Natural killer cell treated with Interleukin-12 subunit alpha and Interleukin-12 subunit beta and Interleukin-15 and Interleukin-18, amount 100 ng/mL, for 72 hours (primary cell): Measurements from ENCODE around the gene CLEC4D. TPM values are rescaled to one million over a fixed set of nuclear protein-coding genes. Genes with fewer than 3 reads are reported as not detected.
"Not testable (repeated sequence)": the region's sequence is repeated elsewhere in the genome, so short reads cannot be mapped to it uniquely, and the experiment has no call there.

Experiments used
- ATAC-seq, 2 donors: fragments of 150-1000 bp; cut with Tn5 transposase in 1 of 2; sonication (Bioruptor Pico), chemical (Tn5 transposase) in 1 of 2; 2 replicates each; pipeline ENCODE4 v1.10.0; 2021
- DNase-seq: peaks from one replicate; pipeline ENCODE4 v3.0.0; 2022; ENCODE audit warnings: low spot score
- H3K27ac Mint-ChIP-seq, 2 donors: 1 replicate in 1 of 2; 2 replicates in 1 of 2; pipeline ENCODE4 v1.8.0; 2022; ENCODE audit warnings: mixed read lengths in 2 of 2, mild to moderate bottlenecking in 1 of 2, moderate library complexity in 1 of 2
- H3K27me3 Mint-ChIP-seq, 2 donors: 1 replicate in 1 of 2; 2 replicates in 1 of 2; pipeline ENCODE4 v1.8.0; 2022; ENCODE audit warnings: mixed read lengths in 2 of 2
- H3K36me3 Mint-ChIP-seq: one replicate; pipeline ENCODE4 v1.8.0; 2022; ENCODE audit warnings: mixed read lengths
- H3K4me1 Mint-ChIP-seq, 2 donors: 1 replicate in 1 of 2; 2 replicates in 1 of 2; pipeline ENCODE4 v1.8.0; 2022; ENCODE audit warnings: low read depth in 2 of 2, mixed read lengths in 2 of 2, mild to moderate bottlenecking in 1 of 2
- H3K4me3 Mint-ChIP-seq: one replicate; pipeline ENCODE4 v1.8.0; 2022; ENCODE audit warnings: mixed read lengths
- H3K9me3 Mint-ChIP-seq: 2 replicates; pipeline ENCODE4 v1.8.0; 2022; ENCODE audit warnings: mixed read lengths
- total RNA-seq, 2 donors: library from RNA; stranded (reverse); gene quantifications; one replicate each; pipeline ENCODE4 v1.2.3, GENCODE V29; 2022

CLEC4D gene
- total RNA-seq, 2 donors from 2014 or later, result not detected

DNA sequence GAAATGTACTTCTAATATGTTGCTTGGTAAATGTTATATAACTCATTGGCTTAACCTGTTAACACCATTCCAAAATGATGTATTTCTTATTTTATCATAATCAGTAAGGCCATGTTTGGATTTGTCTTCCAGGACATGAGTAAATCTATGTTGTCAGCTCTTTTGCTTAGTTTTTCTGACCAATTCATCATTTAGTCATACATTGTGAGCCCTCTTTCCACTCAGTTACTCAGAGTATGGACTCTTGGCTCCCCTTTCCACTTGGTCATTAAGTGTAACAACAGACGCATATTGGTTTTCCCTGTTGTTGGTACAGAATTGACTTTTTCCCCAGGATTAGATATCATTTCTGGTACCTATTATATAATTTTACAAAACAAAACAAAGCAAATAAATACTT is 9.0 kb upstream of the CLEC4D start:
- Mint-ChIP-seq H3K36me3 (no peaks in the 10 kb centered on the region), H3K4me1 (peaks cover 4 to 6% of the 10 kb centered on the region in 2 donors), H3K4me3 (no peak overlapping the region), H3K27me3 (peaks cover 20 to 35% of the 10 kb centered on the region in 2 donors), H3K27ac (no peak overlapping the region), H3K9me3 (no peaks in the 10 kb centered on the region)
- DNase-seq (no peak), ATAC-seq (no peak)

GRCh38 chr12:8507596-8507995 is 5.7 kb upstream of the CLEC4D start:
- H3K4me1 Mint-ChIP-seq, result no peaks in the 10 kb centered on the region
- H3K9me3 Mint-ChIP-seq, result no peaks in the 10 kb centered on the region
- ATAC-seq, result no peak
- DNase-seq, result no peak
- no peak overlapping the region for H3K4me3 Mint-ChIP-seq
- H3K27me3 Mint-ChIP-seq, result peaks cover 21 to 41% of the 10 kb centered on the region in 2 donors
- H3K27ac Mint-ChIP-seq, result no peak overlapping the region
- no peaks in the 10 kb centered on the region for H3K36me3 Mint-ChIP-seq

- ATAC-seq, result no peak
Observed at GRCh38 chr12:8508223-8508622, 5.1 kb upstream of the CLEC4D start.

DNA sequence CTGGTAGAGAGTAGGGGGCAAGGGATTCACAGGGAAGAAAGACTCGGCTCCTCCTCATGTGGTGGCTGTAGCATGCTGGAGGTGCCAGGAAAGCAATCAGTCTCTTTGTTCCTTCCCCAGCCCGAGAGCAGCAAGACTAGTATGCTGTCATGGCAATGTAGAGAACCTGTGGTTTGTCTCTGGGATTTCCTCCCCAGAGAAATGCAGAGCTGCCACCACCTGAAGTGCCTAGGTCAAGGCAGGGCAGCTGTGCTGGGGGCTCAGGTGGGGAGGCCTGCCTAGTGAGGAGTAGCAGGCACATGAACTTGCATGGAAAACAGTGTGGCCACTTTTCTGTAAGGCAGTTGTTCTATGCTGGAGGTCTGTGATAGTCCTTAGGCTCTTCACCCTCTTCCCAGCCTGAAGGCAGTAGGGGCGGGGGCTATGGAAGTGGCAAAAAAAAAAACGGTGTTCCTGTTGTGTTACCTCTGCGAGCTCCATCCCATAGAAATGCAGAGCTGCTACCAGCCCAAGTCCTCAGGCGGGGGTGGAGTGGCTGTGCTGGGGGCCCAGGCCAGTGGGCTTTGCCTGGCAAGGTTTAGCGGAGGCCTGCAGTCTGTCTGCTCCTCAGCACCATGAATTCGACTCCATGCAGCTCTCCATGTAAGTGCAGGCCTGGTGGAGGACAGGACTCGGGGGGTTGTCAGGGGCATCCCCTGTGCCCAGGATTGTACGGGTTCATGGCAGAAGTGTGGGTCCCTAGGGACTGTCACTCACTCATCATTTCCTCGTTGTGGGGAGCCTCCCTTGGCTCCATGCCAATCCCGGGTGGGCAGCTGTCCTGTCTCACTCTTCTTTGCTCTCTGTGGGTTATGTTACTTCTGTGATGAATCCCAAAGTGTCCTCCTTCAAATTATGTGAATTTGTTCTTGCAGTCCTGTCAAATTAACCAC is 4.1 kb upstream of the CLEC4D start:
- Mint-ChIP-seq H3K4me1 (no peaks in the 10 kb centered on the region), H3K27ac (no peak overlapping the region), H3K36me3 (no peaks in the 10 kb centered on the region), H3K27me3 (peaks cover 29 to 53% of the 10 kb centered on the region in 2 donors), H3K9me3 (no peaks in the 10 kb centered on the region), H3K4me3 (no peak overlapping the region)
- ATAC-seq (peak; percentile 32 to 46), DNase-seq (no peak)

More at GRCh38 chr12:8508223-8508622, 5.1 kb upstream of the CLEC4D start:
- DNase-seq, result no peak
- H3K4me3 Mint-ChIP-seq, result no peak overlapping the region
- H3K27me3 Mint-ChIP-seq, result peaks cover 24 to 45% of the 10 kb centered on the region in 2 donors
- H3K36me3 Mint-ChIP-seq, result no peaks in the 10 kb centered on the region
- H3K4me1 Mint-ChIP-seq, result no peaks in the 10 kb centered on the region
- no peak overlapping the region for H3K27ac Mint-ChIP-seq
- H3K9me3 Mint-ChIP-seq, result no peaks in the 10 kb centered on the region

GRCh38 chr12:8517971-8518370 is 4.7 kb downstream of the CLEC4D start:
- Mint-ChIP-seq H3K4me3 (no peak overlapping the region), H3K9me3 (no peaks in the 10 kb centered on the region), H3K4me1 (no peaks in the 10 kb centered on the region), H3K36me3 (no peaks in the 10 kb centered on the region), H3K27me3 (peaks cover 24 to 39% of the 10 kb centered on the region in 2 donors), H3K27ac (no peak overlapping the region)
- no peak for DNase-seq
- no peak for ATAC-seq

DNA sequence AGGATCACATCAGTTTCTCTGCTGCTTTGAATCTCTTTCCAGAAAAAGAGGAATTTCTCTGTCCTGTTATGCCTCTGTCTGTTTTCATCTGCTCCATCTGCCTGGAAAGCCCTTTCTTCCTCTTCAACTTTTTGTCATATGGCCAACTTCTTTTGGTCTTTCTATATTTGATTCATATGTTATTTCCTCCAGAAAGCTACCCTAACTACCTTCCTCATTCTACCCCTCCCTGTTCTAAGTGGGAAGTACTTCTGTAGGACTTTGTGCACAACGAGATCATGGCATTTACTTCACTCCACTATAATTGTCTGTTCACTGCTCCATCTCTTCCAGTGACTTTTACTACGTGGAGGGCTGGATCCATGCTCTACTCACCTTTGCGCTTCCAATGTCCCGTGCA is 5.9 kb downstream of the CLEC4D start:
- DNase-seq (no peak), ATAC-seq (no peak)
- H3K4me3 Mint-ChIP-seq, result no peak overlapping the region
- H3K4me1 Mint-ChIP-seq, result no peaks in the 10 kb centered on the region
- H3K27ac Mint-ChIP-seq, result no peak overlapping the region
- peaks cover 2% of the 10 kb centered on the region for H3K36me3 Mint-ChIP-seq
- peaks cover 20 to 39% of the 10 kb centered on the region in 2 donors for H3K27me3 Mint-ChIP-seq
- H3K9me3 Mint-ChIP-seq, result no peaks in the 10 kb centered on the region

- Mint-ChIP-seq H3K27me3 (peaks cover 37 to 48% of the 10 kb centered on the region in 2 donors), H3K4me3 (no peak overlapping the region), H3K36me3 (peaks cover 10% of the 10 kb centered on the region), H3K4me1 (no peaks in the 10 kb centered on the region), H3K9me3 (peaks cover 7% of the 10 kb centered on the region), H3K27ac (no peak overlapping the region)
- DNase-seq, result no peak
- ATAC-seq, result no peak
Observed at GRCh38 chr12:8527250-8528130, 14.2 kb downstream of the CLEC4D start.

DNA sequence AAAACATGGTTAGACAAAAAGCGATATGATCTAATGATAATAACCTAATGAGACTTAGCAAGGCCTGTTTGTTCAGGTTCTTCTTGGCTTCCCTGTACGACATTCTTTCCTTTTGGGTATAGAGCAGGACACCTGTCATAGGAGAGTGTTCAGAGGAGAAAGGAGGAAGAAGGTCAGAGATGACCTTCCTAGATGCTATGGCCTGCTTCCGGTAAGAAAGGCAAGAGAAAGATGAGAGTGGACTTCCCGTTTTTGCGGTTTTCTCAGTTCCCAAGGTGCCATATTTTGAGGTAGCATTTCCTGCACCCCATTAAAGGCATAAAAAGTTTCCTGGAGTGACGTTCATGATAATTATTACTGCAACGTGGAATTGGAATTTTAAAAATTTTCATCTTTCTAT is 18.7 kb downstream of the CLEC4D start:
- Mint-ChIP-seq H3K4me3 (no peak overlapping the region), H3K27me3 (peaks cover 24 to 31% of the 10 kb centered on the region in 2 donors), H3K9me3 (no peaks in the 10 kb centered on the region), H3K36me3 (no peaks in the 10 kb centered on the region), H3K4me1 (no peaks in the 10 kb centered on the region), H3K27ac (no peak overlapping the region)
- ATAC-seq (no peak), DNase-seq (no peak)

DNA sequence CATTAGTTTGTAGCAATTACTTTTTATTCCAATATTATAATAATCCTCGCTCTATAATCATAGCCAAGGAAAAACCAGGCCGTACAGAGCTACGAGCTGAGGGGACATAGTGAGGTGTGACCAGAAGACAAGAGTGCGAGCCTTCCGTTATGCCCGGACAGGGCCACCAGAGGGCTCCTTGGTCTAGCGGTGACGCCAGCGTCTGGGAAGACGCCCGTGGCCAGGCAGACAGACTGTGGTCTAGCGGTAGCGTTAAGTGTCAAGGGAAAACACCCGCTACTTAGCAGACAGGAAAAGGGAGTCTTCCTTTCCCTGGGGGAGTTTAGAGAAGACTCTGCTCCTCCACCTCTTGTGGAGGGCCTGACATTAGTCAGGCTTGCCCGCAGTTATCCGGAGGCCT is 24.5 kb downstream of the CLEC4D start:
- not testable (repeated sequence) for H3K36me3 Mint-ChIP-seq, DNase-seq
- H3K27me3 Mint-ChIP-seq, result peaks cover 37 to 55% of the 10 kb centered on the region in 2 donors

DNA sequence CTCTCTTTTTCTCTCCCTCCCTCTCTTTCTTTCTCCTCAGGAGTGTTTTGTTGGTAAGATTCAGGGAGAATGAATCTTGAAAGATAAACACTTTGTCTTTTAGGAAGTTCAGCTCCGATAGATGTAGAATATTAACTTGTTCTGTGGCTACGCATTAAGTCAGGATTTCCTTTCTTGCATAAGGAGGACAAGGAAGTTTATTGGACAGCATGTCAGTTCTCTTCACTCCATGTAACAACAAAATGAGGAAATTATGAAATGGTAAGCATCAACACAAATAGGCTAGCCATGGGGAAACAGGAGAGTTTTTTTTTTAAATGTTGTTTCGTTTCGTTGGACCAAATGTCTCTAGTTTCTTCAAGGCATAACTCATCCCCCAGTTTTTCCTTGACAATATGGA is 27.5 kb downstream of the CLEC4D start, which contains the start of gene CLEC4E:
Gene CLEC4E, minus strand, starts transcription at position 75 of the 400 bp plus-strand sequence. CDS start 108 bp downstream, outside the sequence.
- ATAC-seq, H3K9me3 Mint-ChIP-seq, H3K4me3 Mint-ChIP-seq, H3K27ac Mint-ChIP-seq, H3K36me3 Mint-ChIP-seq, H3K4me1 Mint-ChIP-seq, DNase-seq: not testable (repeated sequence)
- peaks cover 23 to 36% of the 10 kb centered on the region in 2 donors for H3K27me3 Mint-ChIP-seq

More for the DNA sequence above, 24.5 kb downstream of the CLEC4D start:
- H3K27ac Mint-ChIP-seq, H3K9me3 Mint-ChIP-seq, ATAC-seq, H3K4me3 Mint-ChIP-seq, H3K4me1 Mint-ChIP-seq: not testable (repeated sequence)

- Mint-ChIP-seq H3K9me3 (no peaks in the 10 kb centered on the region), H3K4me3 (no peak overlapping the region), H3K27ac (no peak overlapping the region), H3K36me3 (no peaks in the 10 kb centered on the region), H3K4me1 (peaks cover 4 to 5% of the 10 kb centered on the region in 2 donors), H3K27me3 (peaks cover 25 to 40% of the 10 kb centered on the region in 2 donors)
- DNase-seq, result no peak
- ATAC-seq, result no peak
Observed at GRCh38 chr12:8541562-8541961, 28.3 kb downstream of the CLEC4D start.

- ATAC-seq, result peak in 1 of 2 donors; percentile 74
- peak; percentile 78 for DNase-seq
- Mint-ChIP-seq H3K4me1 (peaks cover 4 to 5% of the 10 kb centered on the region in 2 donors), H3K36me3 (no peaks in the 10 kb centered on the region), H3K27me3 (peaks cover 29 to 40% of the 10 kb centered on the region in 2 donors), H3K4me3 (no peak overlapping the region), H3K9me3 (no peaks in the 10 kb centered on the region), H3K27ac (no peak overlapping the region)
Observed at GRCh38 chr12:8544295-8544694, 31.0 kb downstream of the CLEC4D start.

DNA sequence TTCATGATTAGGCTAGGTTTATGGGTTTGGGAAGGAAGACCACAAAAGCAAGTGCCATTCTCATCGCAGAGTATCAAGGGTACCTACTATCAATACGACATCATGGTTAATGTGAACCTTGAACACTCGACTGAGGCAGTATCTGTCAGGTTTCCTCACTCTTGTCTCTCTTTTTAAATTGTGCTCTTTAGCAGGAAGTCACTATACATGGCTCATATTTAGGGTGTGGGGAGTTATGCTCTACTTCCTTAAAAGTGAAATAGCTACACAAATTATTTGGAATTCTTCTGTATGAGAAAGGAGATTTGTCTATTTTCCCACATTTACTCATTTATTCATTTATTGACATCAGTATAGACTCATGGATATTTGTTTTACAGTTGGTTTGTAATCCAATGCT is 33.3 kb downstream of the CLEC4D start:
- no peak overlapping the region for H3K4me3 Mint-ChIP-seq
- H3K9me3 Mint-ChIP-seq, result no peaks in the 10 kb centered on the region
- peaks cover 13 to 20% of the 10 kb centered on the region in 2 donors for H3K27me3 Mint-ChIP-seq
- H3K36me3 Mint-ChIP-seq, result no peaks in the 10 kb centered on the region
- H3K4me1 Mint-ChIP-seq, result peaks cover 2% of the 10 kb centered on the region in 2 donors
- no peak for ATAC-seq
- no peak for DNase-seq
- no peak overlapping the region for H3K27ac Mint-ChIP-seq
